Smooth muscle cell (in vitro differentiated cells): ENCODE data around the gene MED29. TPM values are rescaled to one million over a fixed set of nuclear protein-coding genes. Genes with fewer than 3 reads are reported as not detected.

Source experiments
- DNase-seq: peaks from one replicate; lab custom pipeline; 2025; ENCODE audit not compliant: unreplicated experiment; lab: John Stamatoyannopoulos, UW
- H2AFZ ChIP-seq: fragments of 200-600 bp; sonication (generic); 2 replicates; pipeline ENCODE4 v1.6.0; 2016; ENCODE audit warnings: antibody characterized with exemption, low read depth, mild to moderate bottlenecking
- H3F3A ChIP-seq: fragments of 200-600 bp; sonication (generic); 2 replicates; pipeline ENCODE4 v1.6.0; 2017; ENCODE audit warnings: antibody characterized with exemption, low read depth
- H3K27ac ChIP-seq: fragments of 200-600 bp; sonication (generic); 2 replicates; pipeline ENCODE4 v1.5.1; 2016; ENCODE audit warnings: low read depth, mild to moderate bottlenecking
- H3K27me3 ChIP-seq: fragments of 200-600 bp; sonication (generic); 2 replicates; pipeline ENCODE4 v1.6.1; 2016; ENCODE audit warnings: low read depth, mild to moderate bottlenecking
- H3K36me3 ChIP-seq: fragments of 200-600 bp; sonication (generic); 2 replicates; pipeline ENCODE4 v1.5.1; 2016; ENCODE audit warnings: low read depth
- H3K4me1 ChIP-seq: fragments of 200-600 bp; sonication (generic); 2 replicates; pipeline ENCODE4 v1.5.1; 2016; ENCODE audit warnings: low read depth
- H3K4me2 ChIP-seq: fragments of 200-600 bp; sonication (generic); 2 replicates; pipeline ENCODE4 v1.6.0; 2016; ENCODE audit warnings: mild to moderate bottlenecking
- H3K4me3 ChIP-seq: fragments of 200-600 bp; sonication (generic); 2 replicates; pipeline ENCODE4 v1.5.1; 2016; ENCODE audit warnings: mild to moderate bottlenecking
- H3K79me2 ChIP-seq: fragments of 200-600 bp; sonication (generic); 2 replicates; pipeline ENCODE4 v1.6.0; 2016; ENCODE audit warnings: low read depth, mild to moderate bottlenecking
- H3K9ac ChIP-seq: fragments of 200-600 bp; sonication (generic); 2 replicates; pipeline ENCODE4 v1.6.0; 2016; ENCODE audit warnings: low read depth
- H3K9me3 ChIP-seq: fragments of 200-600 bp; sonication (generic); replicated peaks from 2 replicates; pipeline ENCODE4 v1.5.1; 2016; ENCODE audit warnings: low read depth
- H4K20me1 ChIP-seq: fragments of 200-600 bp; sonication (generic); 2 replicates; pipeline ENCODE4 v1.6.0; 2016; ENCODE audit warnings: low read depth
- CTCF ChIP-seq: fragments of 200-600 bp; sonication (generic); IDR thresholded peaks from 2 replicates; pipeline ENCODE4 v1.5.1; 2017; ENCODE audit warnings: borderline replicate concordance, mild to moderate bottlenecking, antibody characterized with exemption; ENCODE audit not compliant: insufficient read depth, poor library complexity, severe bottlenecking
- WGBS: methylation state at CpG from one replicate; pipeline ENCODE4 v1.1.7; 2016; ENCODE audit warnings: low lambda C conversion rate; 5-methylcytosine and 5-hydroxymethylcytosine counted together
- polyA plus RNA-seq: library from polyadenylated mRNA; unstranded; fragments of >200 nt; fragmentation: Nextera tagmentation; extraction: Ambion mirVana; gene quantifications from 2 replicates; pipeline ENCODE4 v1.2.1, GENCODE V29; 2016
- total RNA-seq: library from RNA; depleted of rRNA; stranded (reverse); fragments of >200 nt; gene quantifications from 2 replicates; pipeline ENCODE4 v1.2.3, GENCODE V29; 2014

The MED29 gene
- total and polyA plus RNA-seq, 2 experiments from 2014 or later, result 23.0 to 37.7 TPM

DNA sequence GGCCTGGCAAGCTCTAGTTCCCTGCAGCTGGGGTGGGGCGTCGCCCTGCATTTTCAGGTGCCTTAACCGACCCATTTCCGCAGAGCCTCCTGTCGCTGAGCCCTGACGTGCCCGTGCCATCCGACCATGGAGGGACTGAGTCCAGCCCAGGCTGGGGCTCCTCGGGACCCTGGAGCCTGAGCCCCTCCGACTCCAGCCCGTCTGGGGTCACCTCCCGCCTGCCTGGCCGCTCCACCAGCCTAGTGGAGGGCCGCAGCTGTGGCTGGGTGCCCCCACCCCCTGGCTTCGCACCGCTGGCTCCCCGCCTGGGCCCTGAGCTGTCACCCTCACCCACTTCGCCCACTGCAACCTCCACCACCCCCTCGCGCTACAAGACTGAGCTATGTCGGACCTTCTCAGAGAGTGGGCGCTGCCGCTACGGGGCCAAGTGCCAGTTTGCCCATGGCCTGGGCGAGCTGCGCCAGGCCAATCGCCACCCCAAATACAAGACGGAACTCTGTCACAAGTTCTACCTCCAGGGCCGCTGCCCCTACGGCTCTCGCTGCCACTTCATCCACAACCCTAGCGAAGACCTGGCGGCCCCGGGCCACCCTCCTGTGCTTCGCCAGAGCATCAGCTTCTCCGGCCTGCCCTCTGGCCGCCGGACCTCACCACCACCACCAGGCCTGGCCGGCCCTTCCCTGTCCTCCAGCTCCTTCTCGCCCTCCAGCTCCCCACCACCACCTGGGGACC, 16.6 kb downstream of the MED29 start:
- Histone ChIP-seq H3K9me3 (no peaks in the 10 kb centered on the region), H3K4me3 (peak overlapping the region; percentile 96), H4K20me1 (peaks cover 23% of the 10 kb centered on the region), H3F3A (peaks cover 36% of the 10 kb centered on the region), H3K79me2 (peaks cover 27% of the 10 kb centered on the region), H3K9ac (peak overlapping the region; percentile 92), H3K27me3 (no peaks in the 10 kb centered on the region), H2AFZ (no peak overlapping the region), H3K36me3 (no peaks in the 10 kb centered on the region), H3K4me2 (peak overlapping the region; percentile 94), H3K4me1 (peaks cover 22% of the 10 kb centered on the region), H3K27ac (peak overlapping the region; percentile 95)
- no peak for DNase-seq
- TF ChIP-seq CTCF, result no peak
- 45% methylated on average over 37 of the region's 40 CpGs for WGBS

DNA sequence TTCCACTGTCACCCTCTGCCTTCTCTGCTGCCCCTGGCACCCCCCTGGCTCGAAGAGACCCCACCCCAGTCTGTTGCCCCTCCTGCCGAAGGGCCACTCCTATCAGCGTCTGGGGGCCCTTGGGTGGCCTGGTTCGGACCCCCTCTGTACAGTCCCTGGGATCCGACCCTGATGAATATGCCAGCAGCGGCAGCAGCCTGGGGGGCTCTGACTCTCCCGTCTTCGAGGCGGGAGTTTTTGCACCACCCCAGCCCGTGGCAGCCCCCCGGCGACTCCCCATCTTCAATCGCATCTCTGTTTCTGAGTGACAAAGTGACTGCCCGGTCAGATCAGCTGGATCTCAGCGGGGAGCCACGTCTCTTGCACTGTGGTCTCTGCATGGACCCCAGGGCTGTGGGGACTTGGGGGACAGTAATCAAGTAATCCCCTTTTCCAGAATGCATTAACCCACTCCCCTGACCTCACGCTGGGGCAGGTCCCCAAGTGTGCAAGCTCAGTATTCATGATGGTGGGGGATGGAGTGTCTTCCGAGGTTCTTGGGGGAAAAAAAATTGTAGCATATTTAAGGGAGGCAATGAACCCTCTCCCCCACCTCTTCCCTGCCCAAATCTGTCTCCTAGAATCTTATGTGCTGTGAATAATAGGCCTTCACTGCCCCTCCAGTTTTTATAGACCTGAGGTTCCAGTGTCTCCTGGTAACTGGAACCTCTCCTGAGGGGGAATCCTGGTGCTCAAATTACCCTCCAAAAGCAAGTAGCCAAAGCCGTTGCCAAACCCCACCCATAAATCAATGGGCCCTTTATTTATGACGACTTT, 17.4 kb downstream of the MED29 start:
- TF ChIP-seq CTCF, result no peak
- WGBS, result 69% methylated on average over 17 of the region's 20 CpGs

DNA sequence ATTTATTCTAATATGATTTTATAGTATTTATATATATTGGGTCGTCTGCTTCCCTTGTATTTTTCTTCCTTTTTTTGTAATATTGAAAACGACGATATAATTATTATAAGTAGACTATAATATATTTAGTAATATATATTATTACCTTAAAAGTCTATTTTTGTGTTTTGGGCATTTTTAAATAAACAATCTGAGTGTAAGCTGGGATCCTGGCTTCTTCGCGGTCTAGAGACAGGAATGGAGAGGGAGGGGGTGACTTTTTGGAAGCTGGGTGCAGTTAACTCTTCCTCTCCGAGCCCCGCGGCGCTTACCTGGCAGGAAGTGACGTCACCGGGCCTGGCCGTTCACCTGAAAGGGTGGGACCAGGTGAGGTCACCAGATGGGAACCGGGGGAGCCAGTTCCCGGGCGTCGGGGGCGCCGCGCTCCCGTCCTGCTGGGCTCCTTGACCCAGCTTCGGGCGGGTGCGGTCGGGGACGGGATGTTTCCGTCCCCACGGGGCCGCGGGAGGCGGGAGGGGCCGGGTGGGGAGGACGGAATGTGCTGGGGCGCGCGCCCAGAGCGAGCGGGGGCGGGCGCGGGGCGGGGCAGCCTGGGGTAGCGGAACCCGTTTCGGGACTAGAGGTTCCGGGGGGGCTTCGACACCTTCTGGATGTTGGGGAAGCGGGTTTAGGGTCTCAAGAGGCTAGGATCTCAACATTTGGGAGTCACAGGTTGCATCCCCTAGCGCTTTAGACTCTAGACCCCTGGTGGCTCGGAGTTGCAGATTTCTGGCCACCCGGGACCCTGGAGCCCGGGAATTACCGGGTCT, 18.2 kb downstream of the MED29 start:
- Histone ChIP-seq H3F3A (peaks cover 25% of the 10 kb centered on the region), H3K27ac (peak overlapping the region; percentile 95), H3K4me3 (peak overlapping the region; percentile 96), H3K36me3 (no peaks in the 10 kb centered on the region), H3K9ac (peak overlapping the region; percentile 92), H3K4me2 (peak overlapping the region; percentile 94), H4K20me1 (peaks cover 25% of the 10 kb centered on the region), H3K79me2 (peaks cover 41% of the 10 kb centered on the region), H3K4me1 (peaks cover 13% of the 10 kb centered on the region), H3K9me3 (no peaks in the 10 kb centered on the region), H3K27me3 (no peaks in the 10 kb centered on the region), H2AFZ (no peak overlapping the region)
- TF ChIP-seq CTCF, result no peak
- DNase-seq, result no peak
- 2% methylated on average over 37 of the region's 52 CpGs for WGBS

More for the DNA sequence above, 17.4 kb downstream of the MED29 start:
- Histone ChIP-seq H3K27me3 (no peaks in the 10 kb centered on the region), H3K4me2 (peak overlapping the region; percentile 94), H3K36me3 (no peaks in the 10 kb centered on the region), H4K20me1 (peaks cover 23% of the 10 kb centered on the region), H3K4me3 (peak overlapping the region; percentile 96), H3K79me2 (peaks cover 33% of the 10 kb centered on the region), H3K4me1 (peaks cover 17% of the 10 kb centered on the region), H3K9me3 (no peaks in the 10 kb centered on the region), H3K27ac (peak overlapping the region; percentile 95), H2AFZ (no peak overlapping the region), H3K9ac (peak overlapping the region; percentile 92), H3F3A (peaks cover 30% of the 10 kb centered on the region)
- DNase-seq, result no peak
